Ectodermal cell (in vitro differentiated cells): ENCODE measurements around the gene OSBPL10.
"Not testable (repeated sequence)": the region's sequence is repeated elsewhere in the genome, so short reads cannot be mapped to it uniquely, and the experiment has no call there.

Experiments
- H3K27ac ChIP-seq: 2 replicates; pipeline ENCODE4 v1.7.0; 2013; ENCODE audit warnings: mild to moderate bottlenecking, low read depth, low read length; ENCODE audit not compliant: insufficient read depth, poor library complexity, severe bottlenecking
- H3K27me3 ChIP-seq: 2 replicates; pipeline ENCODE4 v1.7.0; 2013; ENCODE audit warnings: mild to moderate bottlenecking, low read length; ENCODE audit not compliant: insufficient read depth, control insufficient read depth, poor library complexity, severe bottlenecking
- H3K36me3 ChIP-seq: one replicate; pipeline ENCODE4 v1.7.0; 2013; ENCODE audit warnings: low read length; ENCODE audit not compliant: control insufficient read depth, insufficient read depth
- H3K4me1 ChIP-seq: one replicate; pipeline ENCODE4 v1.7.0; 2013; ENCODE audit warnings: low read length; ENCODE audit not compliant: control insufficient read depth, insufficient read depth
- H3K4me3 ChIP-seq: 2 replicates; pipeline ENCODE4 v1.7.0; 2013; ENCODE audit warnings: low read depth, low read length, control low read depth; ENCODE audit not compliant: insufficient read depth
- H3K9me3 ChIP-seq: 2 replicates; pipeline ENCODE4 v1.7.0; 2013; ENCODE audit warnings: mild to moderate bottlenecking, low read length, moderate library complexity; ENCODE audit not compliant: control insufficient read depth
- WGBS, 2 experiments: methylation state at CpG; one replicate each; pipeline ENCODE4 v1.1.7; 2013; ENCODE audit warnings: missing lambda C conversion rate in 2 of 2; 5-methylcytosine and 5-hydroxymethylcytosine counted together

The OSBPL10 gene

DNA sequence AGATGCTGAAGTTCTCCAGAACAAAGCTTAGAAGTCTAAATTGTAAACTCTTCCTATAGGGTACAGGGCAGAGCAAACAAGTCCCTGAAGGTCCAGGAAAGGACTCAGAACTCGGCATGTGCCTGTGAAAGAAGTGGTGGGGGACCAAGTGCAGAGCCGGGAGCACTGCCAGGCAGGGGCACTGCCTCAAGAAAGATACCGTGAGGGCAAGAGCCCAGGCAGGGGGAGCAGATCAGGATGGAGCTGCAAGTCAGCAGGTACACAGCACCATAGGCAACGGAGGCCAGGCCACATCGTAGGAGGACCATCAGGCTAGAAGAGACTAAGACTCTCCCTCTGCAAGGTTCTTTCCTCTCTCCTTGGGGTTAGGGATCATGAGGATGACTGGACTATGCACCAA is 191.6 kb downstream of the OSBPL10 start:
- Histone ChIP-seq H3K4me1 (no peaks in the 10 kb centered on the region), H3K4me3 (no peak overlapping the region), H3K36me3 (no peaks in the 10 kb centered on the region), H3K9me3 (no peaks in the 10 kb centered on the region), H3K27me3 (no peaks in the 10 kb centered on the region), H3K27ac (no peak overlapping the region)
- 82 to 83% methylated on average over 5 of the region's 5 CpGs for WGBS, 2 experiments

DNA sequence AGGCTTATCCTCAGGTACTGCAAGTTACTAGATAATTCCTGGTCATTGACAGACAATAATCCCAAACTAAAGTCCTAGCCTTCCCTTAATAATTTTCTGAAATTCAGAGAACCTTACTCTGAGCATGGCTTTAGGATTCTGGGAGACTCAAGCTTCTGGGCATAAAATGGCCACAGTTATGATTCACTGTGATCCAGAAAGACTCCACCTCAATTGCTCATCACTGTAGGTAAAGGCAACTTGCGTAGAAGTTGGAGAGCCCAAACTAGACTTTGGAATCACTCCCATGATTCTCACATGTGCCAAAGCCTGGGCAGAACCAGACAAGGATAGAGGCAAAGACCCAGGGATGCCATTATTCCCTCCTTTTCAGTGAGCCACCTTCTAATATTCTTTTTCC is 195.3 kb downstream of the OSBPL10 start:
- WGBS, 2 experiments, result 97% methylated on average over 1 of the region's 1 CpG
- Histone ChIP-seq H3K4me1 (no peaks in the 10 kb centered on the region), H3K27ac (no peak overlapping the region), H3K27me3 (no peaks in the 10 kb centered on the region), H3K4me3 (no peak overlapping the region), H3K36me3 (no peaks in the 10 kb centered on the region), H3K9me3 (no peaks in the 10 kb centered on the region)

DNA sequence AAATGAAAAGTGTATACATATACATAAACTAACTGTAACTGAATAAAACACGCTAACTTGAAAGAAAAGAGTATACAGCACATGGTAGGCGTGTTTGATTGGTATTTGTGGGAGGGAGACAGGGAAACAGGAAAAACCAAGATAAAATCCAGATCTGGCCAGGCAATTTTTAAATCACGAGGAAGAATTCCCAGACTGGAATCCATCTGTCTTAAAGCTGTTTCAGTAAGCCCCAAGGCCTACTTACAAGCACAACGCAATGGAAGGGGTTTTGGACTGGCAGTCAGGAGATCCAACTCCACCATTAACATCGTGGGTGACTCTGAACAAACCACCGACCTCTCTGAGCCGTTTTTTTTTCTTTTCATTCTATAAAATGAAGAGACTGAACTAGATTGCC is 195.8 kb downstream of the OSBPL10 start:
- no peak overlapping the region for H3K4me3 ChIP-seq
- WGBS, 2 experiments, result 88 to 89% methylated on average over 6 to 7 of the region's 7 CpGs
- H3K4me1 ChIP-seq, result no peaks in the 10 kb centered on the region
- no peaks in the 10 kb centered on the region for H3K9me3 ChIP-seq
- H3K27ac ChIP-seq, result no peak overlapping the region
- no peaks in the 10 kb centered on the region for H3K27me3 ChIP-seq
- H3K36me3 ChIP-seq, result no peaks in the 10 kb centered on the region

DNA sequence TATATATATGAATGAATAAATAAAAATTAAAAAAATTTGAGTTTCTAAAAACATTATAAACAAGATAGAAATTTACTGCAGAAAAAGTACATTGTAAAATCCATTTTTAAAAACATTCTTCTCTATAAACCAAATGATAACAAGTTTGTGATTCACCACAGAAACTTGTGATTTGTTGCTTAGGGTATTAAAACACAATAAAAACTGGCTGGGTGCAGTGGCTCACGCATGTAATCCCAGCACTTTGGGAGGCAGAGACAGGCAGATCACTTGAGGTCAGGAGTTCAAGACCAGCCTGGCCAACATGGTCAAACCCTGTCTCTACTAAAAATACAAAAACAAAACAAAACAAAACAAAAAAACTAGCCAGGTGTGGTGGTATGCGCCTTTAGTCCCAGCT is 197.2 kb downstream of the OSBPL10 start:
- H3K9me3 ChIP-seq, result not testable (repeated sequence)

DNA sequence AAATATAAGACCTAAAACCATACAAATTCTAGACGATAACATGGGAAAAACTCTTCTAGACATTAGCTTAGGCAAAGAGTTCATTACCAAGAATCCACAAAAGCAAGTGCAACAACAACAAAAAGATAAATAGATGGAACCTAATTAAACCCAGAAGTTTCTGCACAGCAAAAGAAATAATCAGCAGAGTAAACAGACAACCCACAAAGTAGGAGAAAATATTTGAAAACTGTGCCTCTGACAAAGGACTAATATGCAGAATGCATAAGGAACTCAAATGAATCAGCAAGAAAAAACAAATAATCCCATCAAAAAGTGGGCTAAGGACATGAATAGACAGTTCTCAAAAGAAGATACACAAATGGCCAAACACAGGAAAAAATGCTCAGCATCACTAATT is 198.8 kb downstream of the OSBPL10 start:
- H3K27ac ChIP-seq, H3K9me3 ChIP-seq, H3K27me3 ChIP-seq, H3K4me3 ChIP-seq, H3K4me1 ChIP-seq, H3K36me3 ChIP-seq: not testable (repeated sequence)
- whole genome bisulfite sequencing, 2 experiments, result 89 to 100% methylated on average over 1 of the region's 1 CpG

More for the DNA sequence above, 197.2 kb downstream of the OSBPL10 start:
- not testable (repeated sequence) for H3K4me1 ChIP-seq, H3K27me3 ChIP-seq, H3K27ac ChIP-seq, H3K36me3 ChIP-seq, H3K4me3 ChIP-seq
- 76 to 89% methylated on average over 2 of the region's 2 CpGs for WGBS, 2 experiments

DNA sequence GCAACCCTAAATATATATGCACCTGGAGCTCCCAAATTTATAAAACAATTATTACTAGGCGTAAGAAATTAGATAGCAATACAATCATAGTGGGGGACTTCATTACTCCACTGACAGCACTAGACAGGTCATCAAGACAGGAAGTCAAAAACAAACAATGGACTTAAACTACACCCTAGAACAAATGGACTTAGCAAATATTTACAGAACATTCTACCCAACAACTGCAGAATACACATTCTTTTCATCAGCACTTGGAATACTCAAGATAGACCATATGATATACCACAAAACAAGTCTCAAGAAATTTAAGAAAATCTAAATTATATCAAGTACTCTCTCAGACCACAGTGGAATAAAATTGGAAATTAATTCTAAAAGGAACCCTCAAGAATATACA is 201.5 kb downstream of the OSBPL10 start:
- H3K4me1 ChIP-seq, result no peaks in the 10 kb centered on the region
- H3K27me3 ChIP-seq, result no peaks in the 10 kb centered on the region
- no peaks in the 10 kb centered on the region for H3K36me3 ChIP-seq
- no peak overlapping the region for H3K4me3 ChIP-seq
- H3K9me3 ChIP-seq, result no peaks in the 10 kb centered on the region
- H3K27ac ChIP-seq, result no peak overlapping the region
- 67 to 86% methylated on average over 1 of the region's 1 CpG for WGBS, 2 experiments

DNA sequence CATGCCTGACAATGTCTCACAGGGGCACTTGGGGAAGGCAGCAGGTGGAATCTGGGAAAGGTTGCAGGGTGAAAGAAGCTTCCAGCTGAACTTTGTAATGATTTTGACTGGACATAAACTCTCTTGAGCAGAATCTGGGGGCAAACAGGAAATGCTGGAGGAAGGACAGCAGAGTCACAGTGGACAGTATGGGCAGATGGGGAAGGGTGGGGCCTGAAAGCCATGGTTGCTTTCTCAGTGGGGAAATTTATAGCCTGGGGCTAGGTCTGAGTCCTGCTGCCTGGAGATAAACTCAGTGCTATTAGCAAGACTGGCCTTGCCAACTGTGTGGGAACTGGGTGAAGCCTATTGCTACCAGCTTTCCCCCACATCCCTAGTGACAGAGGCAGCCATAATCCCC is 203.2 kb downstream of the OSBPL10 start:
- Histone ChIP-seq H3K27ac (no peak overlapping the region), H3K4me3 (no peak overlapping the region), H3K36me3 (no peaks in the 10 kb centered on the region), H3K9me3 (no peaks in the 10 kb centered on the region), H3K4me1 (no peaks in the 10 kb centered on the region), H3K27me3 (no peaks in the 10 kb centered on the region)

DNA sequence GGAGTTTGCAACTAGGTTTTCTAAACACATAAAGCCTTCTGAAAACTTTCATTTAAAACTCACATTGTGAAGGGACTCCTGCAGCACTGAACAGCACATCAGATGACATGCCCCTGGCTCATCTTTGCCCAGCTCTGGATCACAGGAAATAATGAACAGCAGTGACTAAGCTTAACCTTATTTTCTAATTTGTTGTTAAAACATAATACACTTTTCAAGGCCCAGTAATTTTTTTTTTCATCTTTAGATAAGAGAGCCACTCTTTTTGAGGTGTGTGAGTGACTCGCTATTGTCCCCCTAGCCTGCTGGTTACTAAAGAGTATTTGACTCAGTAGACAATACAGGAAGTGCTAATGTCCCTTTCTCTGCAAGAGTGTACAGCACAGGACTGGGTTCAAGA is 204.0 kb downstream of the OSBPL10 start:
- no peak overlapping the region for H3K27ac ChIP-seq
- no peak overlapping the region for H3K4me3 ChIP-seq
- H3K36me3 ChIP-seq, result no peaks in the 10 kb centered on the region
- no peaks in the 10 kb centered on the region for H3K27me3 ChIP-seq
- WGBS, 2 experiments, result 100% methylated on average over 1 of the region's 1 CpG
- no peaks in the 10 kb centered on the region for H3K4me1 ChIP-seq
- no peaks in the 10 kb centered on the region for H3K9me3 ChIP-seq

DNA sequence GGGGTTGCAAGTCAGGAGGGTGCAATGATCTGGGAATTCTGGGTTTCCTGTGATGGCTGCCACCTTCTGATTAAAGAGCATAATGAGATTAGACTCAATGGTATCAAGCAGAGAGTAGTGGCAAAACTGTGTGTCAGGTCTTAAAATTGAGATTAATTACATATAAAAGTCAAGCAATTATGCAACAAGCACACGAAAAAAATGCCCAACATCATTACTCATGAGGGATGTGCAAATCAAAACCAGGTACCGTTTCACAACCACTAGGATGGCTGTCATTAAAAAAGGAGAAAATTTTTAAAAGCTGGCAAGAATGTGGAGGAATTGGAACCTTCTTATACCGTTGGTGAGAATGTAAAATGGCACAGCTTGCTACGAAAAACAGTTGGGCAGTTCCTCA is 205.0 kb downstream of the OSBPL10 start:
- 98% methylated on average over 4 of the region's 4 CpGs for WGBS, 2 experiments
- Histone ChIP-seq H3K4me1 (no peaks in the 10 kb centered on the region), H3K4me3 (no peak overlapping the region), H3K27me3 (no peaks in the 10 kb centered on the region), H3K27ac (no peak overlapping the region), H3K36me3 (no peaks in the 10 kb centered on the region), H3K9me3 (no peaks in the 10 kb centered on the region)

DNA sequence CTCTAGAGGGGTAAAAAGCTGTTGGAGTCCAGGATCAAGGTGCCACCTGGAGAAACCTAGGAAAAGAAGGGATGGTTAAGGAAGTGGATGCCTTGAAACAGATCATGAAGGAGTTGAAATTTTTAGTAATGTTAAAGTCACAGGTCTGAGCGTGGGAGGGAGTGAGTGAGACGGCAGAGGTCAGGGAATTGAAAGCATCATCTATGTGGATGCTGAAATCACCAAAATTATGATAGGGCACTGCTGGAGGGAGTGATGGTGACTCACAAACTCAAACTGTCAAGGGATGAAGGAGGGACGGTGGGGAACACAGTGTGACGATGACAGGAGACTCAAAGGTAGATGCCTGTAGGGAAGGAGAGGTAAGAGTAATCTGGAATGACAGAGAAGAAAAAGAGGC is 205.7 kb downstream of the OSBPL10 start:
- no peaks in the 10 kb centered on the region for H3K27me3 ChIP-seq
- H3K4me1 ChIP-seq, result no peaks in the 10 kb centered on the region
- H3K36me3 ChIP-seq, result no peaks in the 10 kb centered on the region
- WGBS, 2 experiments, result 95 to 97% methylated on average over 4 of the region's 4 CpGs
- H3K27ac ChIP-seq, result no peak overlapping the region
- no peak overlapping the region for H3K4me3 ChIP-seq
- no peaks in the 10 kb centered on the region for H3K9me3 ChIP-seq

DNA sequence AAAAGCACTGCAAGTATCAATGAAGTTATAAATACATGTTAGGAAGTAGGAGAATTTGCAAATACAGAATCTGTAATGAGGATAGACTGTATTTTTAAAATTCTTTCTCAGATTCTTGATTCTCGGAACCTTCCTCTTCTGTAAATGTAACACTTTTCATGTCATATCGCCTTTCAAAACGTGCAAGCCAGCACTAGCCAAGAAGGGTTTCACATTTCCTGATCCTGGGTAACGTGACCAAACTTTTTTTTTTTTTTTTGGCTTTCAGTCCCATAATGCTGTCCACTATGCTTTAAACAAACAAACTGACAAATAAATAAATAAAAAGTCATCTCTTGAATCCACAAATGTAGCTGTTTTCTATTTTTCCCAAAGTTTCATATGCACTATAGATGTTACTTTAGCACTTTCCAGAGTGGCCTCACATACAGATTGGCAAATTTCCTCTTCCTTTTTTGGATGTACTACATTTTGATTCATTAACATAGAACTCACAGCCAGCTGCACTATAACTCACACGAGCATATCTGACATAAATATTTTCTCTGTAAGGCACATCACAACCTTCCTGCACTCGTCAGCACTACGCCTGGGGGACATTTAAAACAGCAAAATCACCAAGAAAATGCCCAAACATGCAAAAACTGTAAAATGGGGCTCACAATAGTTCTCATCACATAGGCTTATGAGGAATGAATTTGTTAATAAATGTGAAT is 208.1 kb downstream of the OSBPL10 start:
- WGBS, 2 experiments, result 90 to 91% methylated on average over 7 of the region's 7 CpGs
- H3K36me3 ChIP-seq, result no peaks in the 10 kb centered on the region
- H3K27ac ChIP-seq, result no peak overlapping the region

More for the DNA sequence above, 208.1 kb downstream of the OSBPL10 start:
- Histone ChIP-seq H3K27me3 (no peaks in the 10 kb centered on the region), H3K4me1 (no peaks in the 10 kb centered on the region), H3K9me3 (no peaks in the 10 kb centered on the region), H3K4me3 (no peak overlapping the region)
